ENCODE data around the gene SLC47A2. TPM values are rescaled to one million over a fixed set of nuclear protein-coding genes. Genes with fewer than 3 reads are reported as not detected.

Gene SLC47A2
- total and polyA plus RNA-seq, 9 donors = 0.13 to 0.53 (median 0.22) TPM; not detected in 1

- H3K27ac ChIP-seq (ENCODE audit: low read length) = no peak overlapping the region
- 91% methylated on average over 10 of the region's 13 CpGs for WGBS (ENCODE audit: insufficient coverage)
- peaks cover 10% of the 10 kb centered on the region for H3K27me3 ChIP-seq (ENCODE audit: control insufficient read depth, insufficient read depth, low read length)
- H3K36me3 ChIP-seq (ENCODE audit: control insufficient read depth, insufficient read depth, low read length) = no peaks in the 10 kb centered on the region
- no peaks in the 10 kb centered on the region for H3K9me3 ChIP-seq (replicated peaks; ENCODE audit: control insufficient read depth, low read depth, low read length)
- H3K4me1 ChIP-seq (ENCODE audit: control insufficient read depth, insufficient read depth, low read length) = peaks cover 23% of the 10 kb centered on the region
- DNase-seq = no peak
- H3K4me3 ChIP-seq (ENCODE audit: low read length) = no peak overlapping the region
These were observed 30.9 kb upstream of the SLC47A2 start for GRCh38 chr17:19747159-19747719.

DNA sequence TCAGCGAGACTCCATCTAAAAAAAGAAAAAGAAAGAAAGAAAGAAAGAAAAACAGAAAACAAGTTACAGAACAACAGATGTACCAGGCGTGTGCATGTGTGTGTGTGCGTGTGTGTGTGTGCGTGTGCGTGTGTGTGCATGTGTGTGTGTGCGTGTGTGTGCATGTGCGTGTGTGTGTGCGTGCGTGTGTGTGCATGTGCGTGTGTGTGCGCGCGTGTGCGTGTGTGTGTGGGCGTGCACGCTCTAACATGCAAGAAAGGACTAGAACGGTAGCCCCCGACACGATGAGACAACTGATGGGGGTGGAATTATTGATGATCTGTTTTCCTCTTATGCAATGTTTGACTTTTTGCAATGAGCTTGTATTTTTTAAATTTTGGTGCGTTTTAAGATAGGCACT, 30.1 kb upstream of the SLC47A2 start:
- Histone ChIP-seq H3K36me3 (ENCODE audit: control insufficient read depth, insufficient read depth, low read length) (no peaks in the 10 kb centered on the region), H3K9me3 (replicated peaks; ENCODE audit: control insufficient read depth, low read depth, low read length) (no peaks in the 10 kb centered on the region), H3K4me3 (ENCODE audit: low read length) (no peak overlapping the region), H3K27me3 (ENCODE audit: control insufficient read depth, insufficient read depth, low read length) (peaks cover 10% of the 10 kb centered on the region), H3K27ac (ENCODE audit: low read length) (no peak overlapping the region), H3K4me1 (ENCODE audit: control insufficient read depth, insufficient read depth, low read length) (peaks cover 23% of the 10 kb centered on the region)
- 94% methylated on average over 15 of the region's 20 CpGs for WGBS (ENCODE audit: insufficient coverage)
- DNase-seq = no peak

GRCh38 chr17:19744922-19745757, 28.8 kb upstream of the SLC47A2 start:
- H3K4me1 ChIP-seq (ENCODE audit: control insufficient read depth, insufficient read depth, low read length) = peaks cover 23% of the 10 kb centered on the region
- H3K9me3 ChIP-seq (replicated peaks; ENCODE audit: control insufficient read depth, low read depth, low read length) = no peaks in the 10 kb centered on the region
- no peaks in the 10 kb centered on the region for H3K36me3 ChIP-seq (ENCODE audit: control insufficient read depth, insufficient read depth, low read length)
- H3K27me3 ChIP-seq (ENCODE audit: control insufficient read depth, insufficient read depth, low read length) = peaks cover 10% of the 10 kb centered on the region
- H3K27ac ChIP-seq (ENCODE audit: low read length) = no peak overlapping the region
- peak overlapping the region; percentile 41 for H3K4me3 ChIP-seq (ENCODE audit: low read length)
- peak; percentile 91 for DNase-seq
- WGBS (ENCODE audit: insufficient coverage) = 22% methylated on average over 47 of the region's 50 CpGs

GRCh38 chr17:19744492-19744891, 28.1 kb upstream of the SLC47A2 start:
- WGBS (ENCODE audit: insufficient coverage) = 4% methylated on average over 23 of the region's 26 CpGs
- Histone ChIP-seq H3K36me3 (ENCODE audit: control insufficient read depth, insufficient read depth, low read length) (no peaks in the 10 kb centered on the region), H3K9me3 (replicated peaks; ENCODE audit: control insufficient read depth, low read depth, low read length) (no peaks in the 10 kb centered on the region), H3K4me3 (ENCODE audit: low read length) (peak overlapping the region; percentile 41), H3K4me1 (ENCODE audit: control insufficient read depth, insufficient read depth, low read length) (peaks cover 23% of the 10 kb centered on the region), H3K27ac (ENCODE audit: low read length) (no peak overlapping the region), H3K27me3 (ENCODE audit: control insufficient read depth, insufficient read depth, low read length) (peaks cover 10% of the 10 kb centered on the region)
- DNase-seq = no peak

DNA sequence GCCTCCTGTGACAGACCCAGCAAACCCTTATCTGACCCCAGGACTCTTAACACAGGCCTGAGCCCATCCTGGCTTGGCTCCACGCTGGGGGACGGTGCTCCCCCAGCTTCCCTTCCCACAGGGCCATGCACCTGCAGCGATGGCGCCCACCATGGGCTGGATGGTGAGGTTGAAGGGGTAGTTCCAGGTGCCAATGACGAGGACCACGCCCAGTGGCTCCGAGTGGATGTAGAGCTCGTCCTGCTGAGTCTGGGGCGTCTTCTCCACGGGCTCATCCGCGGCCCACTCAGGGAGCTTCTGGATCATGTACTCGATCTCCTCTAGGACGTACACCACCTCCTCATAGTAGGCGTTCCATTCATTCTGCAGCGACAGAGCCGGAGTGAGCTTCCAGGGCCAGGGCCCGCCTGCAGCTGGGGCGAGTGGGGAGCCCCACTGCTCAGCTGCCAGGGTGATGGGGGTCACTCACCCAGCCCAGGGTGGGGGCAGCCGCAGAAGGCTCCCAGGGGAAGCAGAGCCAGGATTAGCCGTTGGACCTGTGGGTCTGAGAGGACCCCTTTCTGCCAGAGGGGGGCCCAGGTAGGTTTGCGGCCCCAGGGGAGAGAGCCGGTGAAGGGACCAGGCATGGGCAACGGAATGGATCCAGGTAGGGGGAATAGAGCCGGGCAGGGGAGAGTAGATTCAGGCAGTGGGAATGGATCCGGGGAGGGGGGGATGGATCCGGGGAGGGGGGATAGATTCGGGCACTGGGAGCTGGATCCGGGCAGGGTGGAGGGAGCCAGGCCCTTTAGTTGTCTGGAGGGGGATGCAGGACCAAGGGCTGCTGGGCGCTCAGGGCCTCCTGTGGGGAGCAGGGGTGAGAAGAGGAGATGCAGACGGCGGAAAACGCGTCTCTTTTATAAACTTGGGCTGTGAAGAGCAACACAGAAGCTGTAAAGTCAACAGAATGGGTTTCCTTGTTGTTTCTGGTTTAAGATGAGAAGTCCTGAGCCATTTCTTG, 27.0 kb upstream of the SLC47A2 start:
- H3K27ac ChIP-seq (ENCODE audit: low read length) = no peak overlapping the region
- no peaks in the 10 kb centered on the region for H3K36me3 ChIP-seq (ENCODE audit: control insufficient read depth, insufficient read depth, low read length)
- peaks cover 17% of the 10 kb centered on the region for H3K4me1 ChIP-seq (ENCODE audit: control insufficient read depth, insufficient read depth, low read length)
- no peak for DNase-seq
- peaks cover 9% of the 10 kb centered on the region for H3K27me3 ChIP-seq (ENCODE audit: control insufficient read depth, insufficient read depth, low read length)
- WGBS (ENCODE audit: insufficient coverage) = 90% methylated on average over 30 of the region's 34 CpGs
- no peaks in the 10 kb centered on the region for H3K9me3 ChIP-seq (replicated peaks; ENCODE audit: control insufficient read depth, low read depth, low read length)
- no peak overlapping the region for H3K4me3 ChIP-seq (ENCODE audit: low read length)

- H3K9me3 ChIP-seq (replicated peaks; ENCODE audit: control insufficient read depth, low read depth, low read length) = no peaks in the 10 kb centered on the region
- H3K4me1 ChIP-seq (ENCODE audit: control insufficient read depth, insufficient read depth, low read length) = peaks cover 10% of the 10 kb centered on the region
- H3K36me3 ChIP-seq (ENCODE audit: control insufficient read depth, insufficient read depth, low read length) = no peaks in the 10 kb centered on the region
- DNase-seq = no peak
- WGBS (ENCODE audit: insufficient coverage) = 93% methylated on average over 7 of the region's 10 CpGs
- H3K27me3 ChIP-seq (ENCODE audit: control insufficient read depth, insufficient read depth, low read length) = peaks cover 3% of the 10 kb centered on the region
- no peak overlapping the region for H3K4me3 ChIP-seq (ENCODE audit: low read length)
- H3K27ac ChIP-seq (ENCODE audit: low read length) = no peak overlapping the region
These were observed 26.1 kb upstream of the SLC47A2 start for GRCh38 chr17:19742495-19742894.

DNA sequence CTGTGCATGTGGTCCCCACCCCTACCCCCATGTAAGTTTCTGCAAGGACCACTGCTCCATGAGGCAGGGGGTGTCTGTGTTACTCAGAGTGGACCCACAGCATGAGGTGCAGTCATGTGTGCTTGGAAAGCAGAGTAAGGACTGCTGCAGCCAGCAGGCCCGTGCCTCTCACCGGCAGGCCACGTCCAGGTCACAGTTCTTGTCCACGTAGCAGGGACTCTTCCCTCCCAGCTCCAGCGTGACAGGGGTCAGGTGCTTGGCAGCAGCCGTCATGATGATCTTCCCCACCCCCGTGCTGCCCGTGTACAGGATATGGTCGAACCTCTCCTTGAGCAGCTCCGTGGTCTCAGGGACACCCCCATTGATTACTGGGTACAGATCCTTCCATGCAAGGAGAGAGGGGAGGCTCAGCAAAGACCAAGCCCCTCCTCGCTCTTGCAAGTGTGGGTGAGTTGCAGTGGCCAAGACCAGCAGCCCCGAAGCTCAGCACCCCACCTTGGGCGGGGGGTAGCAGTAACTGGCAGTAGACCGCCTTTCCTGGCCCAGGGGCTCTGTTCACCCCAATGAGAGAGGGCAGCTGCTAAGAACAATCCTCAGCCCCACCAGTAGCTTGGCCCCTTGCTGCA, 25.6 kb upstream of the SLC47A2 start:
- Histone ChIP-seq H3K4me1 (ENCODE audit: control insufficient read depth, insufficient read depth, low read length) (peaks cover 10% of the 10 kb centered on the region), H3K27me3 (ENCODE audit: control insufficient read depth, insufficient read depth, low read length) (peaks cover 3% of the 10 kb centered on the region), H3K27ac (ENCODE audit: low read length) (no peak overlapping the region), H3K4me3 (ENCODE audit: low read length) (no peak overlapping the region), H3K36me3 (ENCODE audit: control insufficient read depth, insufficient read depth, low read length) (no peaks in the 10 kb centered on the region), H3K9me3 (replicated peaks; ENCODE audit: control insufficient read depth, low read depth, low read length) (no peaks in the 10 kb centered on the region)
- DNase-seq = no peak
- WGBS (ENCODE audit: insufficient coverage) = 73% methylated on average over 12 of the region's 14 CpGs

GRCh38 chr17:19740933-19741332, 24.5 kb upstream of the SLC47A2 start:
- no peaks in the 10 kb centered on the region for H3K9me3 ChIP-seq (replicated peaks; ENCODE audit: control insufficient read depth, low read depth, low read length)
- no peaks in the 10 kb centered on the region for H3K36me3 ChIP-seq (ENCODE audit: control insufficient read depth, insufficient read depth, low read length)
- no peak for DNase-seq
- H3K4me3 ChIP-seq (ENCODE audit: low read length) = no peak overlapping the region
- H3K4me1 ChIP-seq (ENCODE audit: control insufficient read depth, insufficient read depth, low read length) = peaks cover 10% of the 10 kb centered on the region
- no peak overlapping the region for H3K27ac ChIP-seq (ENCODE audit: low read length)
- H3K27me3 ChIP-seq (ENCODE audit: control insufficient read depth, insufficient read depth, low read length) = peaks cover 3% of the 10 kb centered on the region
- 69% methylated on average over 6 of the region's 7 CpGs for WGBS (ENCODE audit: insufficient coverage)

DNA sequence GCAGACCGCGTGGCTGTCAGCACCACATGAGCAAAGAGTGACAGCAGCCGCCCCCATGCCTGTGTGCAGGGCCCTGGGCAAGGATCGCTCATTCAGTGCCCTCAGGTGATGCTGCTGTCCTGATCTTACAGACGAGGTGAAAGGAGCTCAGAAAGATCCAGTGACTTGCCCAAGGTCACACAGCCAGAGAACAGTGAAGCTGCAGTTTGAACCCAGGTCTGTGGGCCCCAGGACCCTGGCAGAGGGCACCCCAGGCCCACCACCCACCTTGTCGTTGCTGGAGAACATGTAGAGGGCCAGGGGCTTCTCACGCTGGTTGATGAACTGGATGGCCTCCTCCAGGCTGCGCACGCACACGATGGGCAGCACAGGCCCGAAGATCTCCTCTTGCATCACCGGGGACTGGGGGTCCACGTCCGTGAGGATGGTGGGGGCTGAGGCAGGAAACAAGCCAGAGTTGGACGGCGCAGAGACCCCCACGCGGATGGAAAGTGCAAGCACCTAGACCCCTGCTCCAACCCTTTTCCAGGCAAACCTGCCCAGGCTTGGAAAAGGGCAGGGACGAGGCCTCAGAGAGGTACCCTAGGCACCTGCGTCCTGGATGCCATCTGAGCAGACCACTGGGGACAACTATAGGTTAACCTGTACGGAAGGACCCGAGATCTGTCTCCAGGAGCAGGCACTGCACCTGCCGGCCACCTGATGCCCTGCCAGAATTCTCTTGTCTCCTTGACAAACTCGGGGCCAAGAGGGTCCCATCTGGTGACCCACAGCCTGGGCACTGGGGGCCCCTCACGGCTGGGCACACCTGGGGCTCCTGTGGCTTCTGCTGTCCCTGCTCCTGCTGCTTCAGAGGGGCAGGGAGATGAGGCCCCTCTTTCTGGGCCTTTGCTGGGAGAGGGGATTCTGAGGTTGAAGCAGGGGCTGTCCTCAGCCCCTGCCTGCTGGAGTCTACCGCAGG, 23.1 kb upstream of the SLC47A2 start:
- 89% methylated on average over 24 of the region's 26 CpGs for WGBS (ENCODE audit: insufficient coverage)
- Histone ChIP-seq H3K9me3 (replicated peaks; ENCODE audit: control insufficient read depth, low read depth, low read length) (no peaks in the 10 kb centered on the region), H3K4me1 (ENCODE audit: control insufficient read depth, insufficient read depth, low read length) (peaks cover 3% of the 10 kb centered on the region), H3K27ac (ENCODE audit: low read length) (no peak overlapping the region), H3K4me3 (ENCODE audit: low read length) (no peak overlapping the region), H3K27me3 (ENCODE audit: control insufficient read depth, insufficient read depth, low read length) (no peaks in the 10 kb centered on the region), H3K36me3 (ENCODE audit: control insufficient read depth, insufficient read depth, low read length) (no peaks in the 10 kb centered on the region)
- no peak for DNase-seq

Data from muscle of leg (tissue), 11 donors.